Stimulated activated CD8-positive, alpha-beta memory T cell treated with anti-CD3 and anti-CD28 coated beads, Interleukin-7, amount 100 ng/mL, for 1 hour (primary cell): ENCODE measurements around the gene RFX2.

Source experiments
- DNase-seq, 2 donors: peaks; one replicate each; pipeline ENCODE4 v3.0.0-alpha.2; 2020; ENCODE audit warnings: low read depth in 2 of 2

RFX2 gene

GRCh38 chr19:6059988-6060599, 50.2 kb downstream of the RFX2 start:
- DNase-seq, result no peak

GRCh38 chr19:6059396-6059947, 50.8 kb downstream of the RFX2 start:
- no peak for DNase-seq

GRCh38 chr19:6058518-6059201, 51.6 kb downstream of the RFX2 start:
- no peak for DNase-seq

- DNase-seq, result no peak
Observed at GRCh38 chr19:6057651-6058517, 52.4 kb downstream of the RFX2 start.

GRCh38 chr19:6056801-6057650, 53.3 kb downstream of the RFX2 start:
- DNase-seq, result no peak

- no peak for DNase-seq
Observed at GRCh38 chr19:6056282-6056741, 54.0 kb downstream of the RFX2 start.

GRCh38 chr19:6055013-6055795, 55.1 kb downstream of the RFX2 start:
- no peak for DNase-seq

- peak; percentile 45 to 61 for DNase-seq
Observed at GRCh38 chr19:6048793-6049405, 61.4 kb downstream of the RFX2 start.

- no peak for DNase-seq
Observed at GRCh38 chr19:6048348-6048747, 62.0 kb downstream of the RFX2 start.

- DNase-seq, result no peak
Observed at GRCh38 chr19:6047741-6048251, 62.5 kb downstream of the RFX2 start.

GRCh38 chr19:6047256-6047655, 63.0 kb downstream of the RFX2 start:
- DNase-seq, result no peak

- DNase-seq, result no peak
Observed at GRCh38 chr19:6045108-6045507, 65.2 kb downstream of the RFX2 start.

GRCh38 chr19:6044056-6044805, 66.1 kb downstream of the RFX2 start:
- no peak for DNase-seq

- DNase-seq, result no peak
Observed at GRCh38 chr19:6042776-6043726, 67.2 kb downstream of the RFX2 start.

GRCh38 chr19:6041991-6042481, 68.3 kb downstream of the RFX2 start:
- DNase-seq, result no peak

- DNase-seq, result no peak
Observed at GRCh38 chr19:6041071-6041470, 69.2 kb downstream of the RFX2 start.

- no peak for DNase-seq
Observed at GRCh38 chr19:6039566-6040225, 70.6 kb downstream of the RFX2 start.
